ENCODE results near the gene CATSPERZ.
"Not testable (repeated sequence)": the region's sequence is repeated elsewhere in the genome, so short reads cannot be mapped to it uniquely, and the experiment has no call there.

The CATSPERZ gene

DNA sequence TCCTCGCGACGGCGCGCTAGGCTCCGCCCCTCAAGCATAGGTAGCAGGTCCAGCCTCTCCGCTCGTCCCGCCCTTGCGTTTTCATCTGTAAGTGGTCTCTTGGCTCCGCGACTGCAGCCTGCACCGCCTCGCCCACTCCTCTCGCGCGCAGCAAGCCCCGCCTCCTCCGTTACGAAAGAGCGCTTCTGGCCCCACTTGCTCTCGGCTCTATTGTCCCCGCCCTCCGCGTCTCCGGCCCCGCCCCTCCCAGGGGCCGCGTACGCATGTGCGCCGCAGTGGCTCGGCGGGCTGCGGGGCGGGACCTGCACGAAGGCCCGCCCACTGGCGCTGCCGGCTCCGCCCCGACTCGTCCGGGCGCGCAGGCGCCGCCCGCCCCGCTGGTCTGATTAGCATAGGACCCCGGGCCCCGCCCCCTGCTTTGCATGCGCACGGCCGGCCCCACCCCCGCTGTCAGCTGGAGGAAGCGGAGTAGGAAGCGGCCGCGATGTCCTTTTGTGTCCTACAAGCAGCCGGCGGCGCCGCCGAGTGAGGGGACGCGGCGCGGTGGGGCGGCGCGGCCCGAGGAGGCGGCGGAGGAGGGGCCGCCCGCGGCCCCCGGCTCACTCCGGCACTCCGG, 5.0 kb downstream of the CATSPERZ start, which contains the start of gene ESRRA:
Gene ESRRA, plus strand, starts transcription at position 450 of the 616 bp plus-strand sequence. CDS start 1,656 bp downstream, outside the sequence.
- peaks cover 10% of the 10 kb centered on the region for H3K27me3 ChIP-seq (ENCODE audit: control insufficient read depth, insufficient read depth, low read length)
- peak within 1 kb of the TSS; percentile 86 for H3K4me3 ChIP-seq (ENCODE audit: low read length)
- H3K27ac ChIP-seq (ENCODE audit: low read depth, low read length): peak within 1 kb of the TSS; percentile 99
- peaks cover 8% of the 10 kb centered on the region for H3K4me1 ChIP-seq (ENCODE audit: control insufficient read depth, insufficient read depth, low read length)
- H3K9ac ChIP-seq (ENCODE audit: low read length): peak within 1 kb of the TSS; percentile 85
- H3K36me3 ChIP-seq (ENCODE audit: control insufficient read depth, insufficient read depth, low read length): no peaks in the 10 kb centered on the region

GRCh38 chr11:64305691-64306562, 5.8 kb downstream of the CATSPERZ start:
- Histone ChIP-seq H3K36me3 (ENCODE audit: control insufficient read depth, insufficient read depth, low read length) (no peaks in the 10 kb centered on the region), H3K27ac (ENCODE audit: low read depth, low read length) (peak overlapping the region; percentile 79), H3K4me3 (ENCODE audit: low read length) (peak overlapping the region; percentile 86), H3K9ac (ENCODE audit: low read length) (peak overlapping the region; percentile 85), H3K27me3 (ENCODE audit: control insufficient read depth, insufficient read depth, low read length) (peaks cover 2% of the 10 kb centered on the region), H3K4me1 (ENCODE audit: control insufficient read depth, insufficient read depth, low read length) (peaks cover 6% of the 10 kb centered on the region)

DNA sequence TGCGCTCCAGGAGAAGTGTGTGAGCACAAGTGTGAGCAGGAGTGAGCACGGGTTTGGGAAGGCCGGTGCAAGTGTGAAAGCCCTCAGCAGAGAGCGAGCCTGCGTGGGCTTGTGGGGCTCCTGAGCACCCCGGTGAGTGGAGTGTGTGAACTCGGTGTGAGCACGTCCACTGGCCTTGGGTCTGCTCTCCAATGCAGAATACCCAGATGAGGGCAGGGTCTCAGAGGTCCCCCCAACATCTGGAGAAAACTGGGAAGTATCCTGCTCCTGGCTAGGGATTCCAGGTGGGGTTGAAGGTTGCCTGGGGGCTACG, 6.4 kb downstream of the CATSPERZ start:
- Histone ChIP-seq H3K27ac (ENCODE audit: low read depth, low read length) (peak overlapping the region; percentile 79), H3K27me3 (ENCODE audit: control insufficient read depth, insufficient read depth, low read length) (peaks cover 2% of the 10 kb centered on the region), H3K4me1 (ENCODE audit: control insufficient read depth, insufficient read depth, low read length) (peaks cover 6% of the 10 kb centered on the region), H3K4me3 (ENCODE audit: low read length) (peak overlapping the region; percentile 86), H3K9ac (ENCODE audit: low read length) (peak overlapping the region; percentile 19), H3K36me3 (ENCODE audit: control insufficient read depth, insufficient read depth, low read length) (no peaks in the 10 kb centered on the region)

- no peak overlapping the region for H3K9ac ChIP-seq (ENCODE audit: low read length)
Measured at GRCh38 chr11:64306876-64307622, 6.9 kb downstream of the CATSPERZ start.

GRCh38 chr11:64307795-64308194, 7.6 kb downstream of the CATSPERZ start:
- H3K27ac ChIP-seq (ENCODE audit: low read depth, low read length); H3K4me3 ChIP-seq (ENCODE audit: low read length); H3K9ac ChIP-seq (ENCODE audit: low read length): not testable (repeated sequence)

More at GRCh38 chr11:64306876-64307622, 6.9 kb downstream of the CATSPERZ start:
- Histone ChIP-seq H3K4me3 (ENCODE audit: low read length) (peak overlapping the region; percentile 86), H3K36me3 (ENCODE audit: control insufficient read depth, insufficient read depth, low read length) (no peaks in the 10 kb centered on the region), H3K4me1 (ENCODE audit: control insufficient read depth, insufficient read depth, low read length) (peaks cover 6% of the 10 kb centered on the region), H3K27me3 (ENCODE audit: control insufficient read depth, insufficient read depth, low read length) (no peaks in the 10 kb centered on the region), H3K27ac (ENCODE audit: low read depth, low read length) (no peak overlapping the region)

GRCh38 chr11:64312947-64313346, 12.8 kb downstream of the CATSPERZ start:
- Histone ChIP-seq H3K27ac (ENCODE audit: low read depth, low read length) (no peak overlapping the region), H3K36me3 (ENCODE audit: control insufficient read depth, insufficient read depth, low read length) (peaks cover 7% of the 10 kb centered on the region), H3K27me3 (ENCODE audit: control insufficient read depth, insufficient read depth, low read length) (no peaks in the 10 kb centered on the region), H3K4me1 (ENCODE audit: control insufficient read depth, insufficient read depth, low read length) (no peaks in the 10 kb centered on the region), H3K4me3 (ENCODE audit: low read length) (no peak overlapping the region), H3K9ac (ENCODE audit: low read length) (no peak overlapping the region)

More at GRCh38 chr11:64307795-64308194, 7.6 kb downstream of the CATSPERZ start:
- H3K27me3 ChIP-seq (ENCODE audit: control insufficient read depth, insufficient read depth, low read length); H3K4me1 ChIP-seq (ENCODE audit: control insufficient read depth, insufficient read depth, low read length); H3K36me3 ChIP-seq (ENCODE audit: control insufficient read depth, insufficient read depth, low read length): not testable (repeated sequence)

DNA sequence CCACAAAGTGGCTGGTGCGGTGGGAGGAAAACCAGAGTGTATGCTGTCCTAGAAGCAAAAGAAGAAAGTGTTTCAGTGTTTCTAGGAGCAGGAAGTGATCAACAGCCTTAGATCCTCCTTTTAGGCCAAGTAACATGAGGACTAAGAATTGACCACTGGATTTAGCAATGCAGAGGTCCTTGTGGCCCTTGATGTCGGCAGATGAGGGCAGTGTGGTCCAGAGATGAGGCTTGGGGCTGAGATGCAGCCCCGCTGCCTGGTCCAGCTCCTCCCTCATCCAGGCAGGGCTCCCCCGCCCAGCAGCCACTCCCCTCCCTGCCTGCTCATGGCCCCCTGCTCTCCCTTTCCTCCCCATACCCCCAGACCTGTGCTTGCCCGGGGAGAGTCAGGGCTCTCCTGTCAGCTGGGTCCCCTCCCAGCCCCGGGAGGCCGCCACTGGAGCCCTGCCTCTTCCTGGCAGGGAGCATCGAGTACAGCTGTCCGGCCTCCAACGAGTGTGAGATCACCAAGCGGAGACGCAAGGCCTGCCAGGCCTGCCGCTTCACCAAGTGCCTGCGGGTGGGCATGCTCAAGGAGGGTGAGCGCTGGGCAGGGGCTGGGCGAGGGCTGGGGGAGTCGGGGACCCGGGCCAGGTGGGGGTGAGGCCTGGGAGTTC, 13.5 kb downstream of the CATSPERZ start:
- Histone ChIP-seq H3K27me3 (ENCODE audit: control insufficient read depth, insufficient read depth, low read length) (no peaks in the 10 kb centered on the region), H3K4me3 (ENCODE audit: low read length) (no peak overlapping the region), H3K4me1 (ENCODE audit: control insufficient read depth, insufficient read depth, low read length) (no peaks in the 10 kb centered on the region), H3K36me3 (ENCODE audit: control insufficient read depth, insufficient read depth, low read length) (peaks cover 7% of the 10 kb centered on the region), H3K9ac (ENCODE audit: low read length) (no peak overlapping the region), H3K27ac (ENCODE audit: low read depth, low read length) (no peak overlapping the region)

GRCh38 chr11:64314146-64314804, 14.1 kb downstream of the CATSPERZ start:
- H3K27ac ChIP-seq (ENCODE audit: low read depth, low read length): no peak overlapping the region
- no peak overlapping the region for H3K9ac ChIP-seq (ENCODE audit: low read length)
- H3K27me3 ChIP-seq (ENCODE audit: control insufficient read depth, insufficient read depth, low read length): no peaks in the 10 kb centered on the region
- peaks cover 4% of the 10 kb centered on the region for H3K4me1 ChIP-seq (ENCODE audit: control insufficient read depth, insufficient read depth, low read length)
- H3K4me3 ChIP-seq (ENCODE audit: low read length): no peak overlapping the region
- peaks cover 7% of the 10 kb centered on the region for H3K36me3 ChIP-seq (ENCODE audit: control insufficient read depth, insufficient read depth, low read length)

DNA sequence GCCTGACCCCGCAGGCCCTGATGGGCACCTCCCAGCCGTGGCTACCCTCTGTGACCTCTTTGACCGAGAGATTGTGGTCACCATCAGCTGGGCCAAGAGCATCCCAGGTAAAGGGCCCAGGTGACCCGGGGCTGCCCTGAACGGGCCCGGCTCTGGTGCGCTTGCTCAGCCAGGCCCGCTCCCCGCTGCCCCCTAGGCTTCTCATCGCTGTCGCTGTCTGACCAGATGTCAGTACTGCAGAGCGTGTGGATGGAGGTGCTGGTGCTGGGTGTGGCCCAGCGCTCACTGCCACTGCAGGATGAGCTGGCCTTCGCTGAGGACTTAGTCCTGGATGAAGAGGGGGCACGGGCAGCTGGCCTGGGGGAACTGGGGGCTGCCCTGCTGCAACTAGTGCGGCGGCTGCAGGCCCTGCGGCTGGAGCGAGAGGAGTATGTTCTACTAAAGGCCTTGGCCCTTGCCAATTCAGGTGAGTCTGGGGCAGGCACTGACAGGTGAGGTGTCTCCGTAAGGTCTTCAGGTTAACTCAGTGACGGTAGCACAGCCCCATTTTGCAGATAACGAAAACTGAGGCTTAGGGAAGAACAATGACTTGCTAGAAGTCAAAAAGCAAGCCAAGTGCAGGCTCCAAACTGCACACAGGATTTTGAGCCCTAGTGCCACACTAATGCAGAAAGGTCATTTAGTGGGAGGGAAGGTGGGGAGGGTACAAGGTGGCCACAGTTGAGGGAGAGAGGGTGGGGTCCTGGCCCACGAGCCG, 14.8 kb downstream of the CATSPERZ start:
- peaks cover 4% of the 10 kb centered on the region for H3K4me1 ChIP-seq (ENCODE audit: control insufficient read depth, insufficient read depth, low read length)
- no peak overlapping the region for H3K27ac ChIP-seq (ENCODE audit: low read depth, low read length)
- H3K36me3 ChIP-seq (ENCODE audit: control insufficient read depth, insufficient read depth, low read length): peaks cover 7% of the 10 kb centered on the region
- no peaks in the 10 kb centered on the region for H3K27me3 ChIP-seq (ENCODE audit: control insufficient read depth, insufficient read depth, low read length)
- no peak overlapping the region for H3K4me3 ChIP-seq (ENCODE audit: low read length)
- no peak overlapping the region for H3K9ac ChIP-seq (ENCODE audit: low read length)

- not testable (repeated sequence) for H3K36me3 ChIP-seq (ENCODE audit: control insufficient read depth, insufficient read depth, low read length); H3K4me1 ChIP-seq (ENCODE audit: control insufficient read depth, insufficient read depth, low read length); H3K27me3 ChIP-seq (ENCODE audit: control insufficient read depth, insufficient read depth, low read length); H3K9ac ChIP-seq (ENCODE audit: low read length); H3K27ac ChIP-seq (ENCODE audit: low read depth, low read length); H3K4me3 ChIP-seq (ENCODE audit: low read length)
Measured at GRCh38 chr11:64315667-64316526, 15.7 kb downstream of the CATSPERZ start.
